ENCODE results near the gene AK6.
A peak's percentile ranks its signal among the peaks of the same experiment; 100 is the strongest.

DNA sequence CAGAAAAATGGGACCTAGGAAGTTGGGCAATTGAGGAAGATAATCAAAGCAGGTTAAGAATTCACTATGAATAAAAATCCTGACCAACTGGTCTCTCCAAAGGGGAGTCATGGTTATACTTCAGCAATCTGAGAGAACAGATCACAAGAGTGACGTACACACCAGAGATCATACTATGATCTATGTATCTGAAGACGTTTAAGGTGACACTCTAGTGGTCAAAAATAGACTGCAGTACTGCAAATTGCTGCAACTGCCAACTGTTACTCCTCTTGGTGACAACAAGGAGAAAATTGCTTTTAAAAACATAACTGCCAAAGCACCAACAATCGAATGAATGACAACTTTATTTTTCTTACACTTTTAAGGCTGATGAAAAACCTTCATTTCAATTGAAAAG lies 4.9 kb downstream of the AK6 start:
- TF ChIP-seq, protein P1, sequence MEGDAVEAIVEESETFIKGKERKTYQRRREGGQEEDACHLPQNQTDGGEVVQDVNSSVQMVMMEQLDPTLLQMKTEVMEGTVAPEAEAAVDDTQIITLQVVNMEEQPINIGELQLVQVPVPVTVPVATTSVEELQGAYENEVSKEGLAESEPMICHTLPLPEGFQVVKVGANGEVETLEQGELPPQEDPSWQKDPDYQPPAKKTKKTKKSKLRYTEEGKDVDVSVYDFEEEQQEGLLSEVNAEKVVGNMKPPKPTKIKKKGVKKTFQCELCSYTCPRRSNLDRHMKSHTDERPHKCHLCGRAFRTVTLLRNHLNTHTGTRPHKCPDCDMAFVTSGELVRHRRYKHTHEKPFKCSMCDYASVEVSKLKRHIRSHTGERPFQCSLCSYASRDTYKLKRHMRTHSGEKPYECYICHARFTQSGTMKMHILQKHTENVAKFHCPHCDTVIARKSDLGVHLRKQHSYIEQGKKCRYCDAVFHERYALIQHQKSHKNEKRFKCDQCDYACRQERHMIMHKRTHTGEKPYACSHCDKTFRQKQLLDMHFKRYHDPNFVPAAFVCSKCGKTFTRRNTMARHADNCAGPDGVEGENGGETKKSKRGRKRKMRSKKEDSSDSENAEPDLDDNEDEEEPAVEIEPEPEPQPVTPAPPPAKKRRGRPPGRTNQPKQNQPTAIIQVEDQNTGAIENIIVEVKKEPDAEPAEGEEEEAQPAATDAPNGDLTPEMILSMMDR (IDR thresholded peaks at IDR 0.05) = peak in 2 of 6 experiments; percentile 14 to 44
- TF ChIP-seq POLR2AphosphoS5 (IDR thresholded peaks at IDR 0.05) = no peak
- no peak for TF ChIP-seq EP300 (IDR thresholded peaks at IDR 0.05)

Measured in upper lobe of left lung (tissue), 4 donors.